Activated T-helper 1 cell treated with anti-CD3 and anti-CD28 coated beads, Interleukin-12 subunit alpha, Interleukin-12 subunit beta, Interleukin-2, Interleukin-4 antibody, amounts not matched to agents 30 ng/mL and 10 ng/mL and 1 ng/mL, durations not matched to agents 14 hours and 24 hours and 36 hours (primary cell): ENCODE results near the gene LLGL2. TPM values are rescaled to one million over a fixed set of nuclear protein-coding genes. Genes with fewer than 3 reads are reported as not detected.
A peak's percentile ranks its signal among the peaks of the same experiment; 100 is the strongest.
"Not testable (repeated sequence)": the region's sequence is repeated elsewhere in the genome, so short reads cannot be mapped to it uniquely, and the experiment has no call there.

Source experiments
- DNase-seq: peaks from one replicate; pipeline ENCODE4 v3.0.0; 2021; ENCODE audit warnings: low spot score
- H3K27ac Mint-ChIP-seq: one replicate; pipeline ENCODE4 v1.8.0; 2021; ENCODE audit warnings: mild to moderate bottlenecking, mixed read lengths
- H3K27me3 Mint-ChIP-seq: one replicate; pipeline ENCODE4 v1.8.0; 2022; ENCODE audit warnings: mild to moderate bottlenecking, moderate library complexity, mixed read lengths; ENCODE audit not compliant: insufficient read depth
- H3K36me3 Mint-ChIP-seq: one replicate; pipeline ENCODE4 v1.8.0; 2021; ENCODE audit warnings: low read depth, mixed read lengths
- H3K4me1 Mint-ChIP-seq: one replicate; pipeline ENCODE4 v1.8.0; 2021; ENCODE audit warnings: low read depth, mixed read lengths
- H3K4me3 Mint-ChIP-seq: one replicate; pipeline ENCODE4 v1.8.0; 2021; ENCODE audit warnings: mild to moderate bottlenecking, moderate library complexity, mixed read lengths
- H3K9me3 Mint-ChIP-seq: one replicate; pipeline ENCODE4 v1.8.0; 2021; ENCODE audit warnings: mixed read lengths
- intact Hi-C: fragments of 100-400 bp; cut with micrococcal nuclease; formaldehyde crosslinking; loops from one replicate; pipeline ENCODE4 v1.15.1; 2024
- total RNA-seq: library from RNA; stranded (reverse); gene quantifications from 2 replicates; pipeline ENCODE4 v1.2.3, GENCODE V29; 2022

The LLGL2 gene
- total RNA-seq, 1 donor from 2014 or later = 8.2 TPM

DNA sequence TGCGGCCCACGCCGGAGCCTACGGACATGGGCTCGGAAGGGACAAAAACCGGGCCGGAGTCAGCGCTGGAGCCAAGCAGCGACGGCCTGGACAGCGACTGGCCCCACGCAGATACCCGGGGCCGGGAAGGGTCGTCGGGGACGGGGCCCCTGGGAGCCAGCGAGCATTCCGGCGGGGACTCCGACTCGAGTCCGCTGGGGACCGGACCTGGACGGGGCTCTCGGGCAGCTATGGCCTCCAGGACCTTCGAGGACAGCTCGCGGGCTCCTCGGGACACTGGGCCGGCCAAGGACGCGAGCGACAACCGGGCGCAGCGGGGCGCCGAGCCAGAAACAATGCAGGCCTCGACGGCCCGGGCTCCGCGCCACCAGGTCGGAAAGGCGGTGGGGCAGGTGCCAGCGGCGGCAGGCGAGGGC is 63.1 kb downstream of the LLGL2 start:
- peaks cover 20% of the 10 kb centered on the region for H3K27me3 Mint-ChIP-seq
- H3K4me3 Mint-ChIP-seq = peak overlapping the region; percentile 39
- H3K9me3 Mint-ChIP-seq = no peaks in the 10 kb centered on the region
- H3K36me3 Mint-ChIP-seq = no peaks in the 10 kb centered on the region
- no peaks in the 10 kb centered on the region for H3K4me1 Mint-ChIP-seq
- DNase-seq = no peak
- no peak overlapping the region for H3K27ac Mint-ChIP-seq
- intact Hi-C loops = loop anchor here (1.0 to 10.0 kb wide), 9 partner anchors 7 to 391 kb away; partner anchors contain the start of genes ACOX1, LLGL2, MIF4GD and RECQL5

DNA sequence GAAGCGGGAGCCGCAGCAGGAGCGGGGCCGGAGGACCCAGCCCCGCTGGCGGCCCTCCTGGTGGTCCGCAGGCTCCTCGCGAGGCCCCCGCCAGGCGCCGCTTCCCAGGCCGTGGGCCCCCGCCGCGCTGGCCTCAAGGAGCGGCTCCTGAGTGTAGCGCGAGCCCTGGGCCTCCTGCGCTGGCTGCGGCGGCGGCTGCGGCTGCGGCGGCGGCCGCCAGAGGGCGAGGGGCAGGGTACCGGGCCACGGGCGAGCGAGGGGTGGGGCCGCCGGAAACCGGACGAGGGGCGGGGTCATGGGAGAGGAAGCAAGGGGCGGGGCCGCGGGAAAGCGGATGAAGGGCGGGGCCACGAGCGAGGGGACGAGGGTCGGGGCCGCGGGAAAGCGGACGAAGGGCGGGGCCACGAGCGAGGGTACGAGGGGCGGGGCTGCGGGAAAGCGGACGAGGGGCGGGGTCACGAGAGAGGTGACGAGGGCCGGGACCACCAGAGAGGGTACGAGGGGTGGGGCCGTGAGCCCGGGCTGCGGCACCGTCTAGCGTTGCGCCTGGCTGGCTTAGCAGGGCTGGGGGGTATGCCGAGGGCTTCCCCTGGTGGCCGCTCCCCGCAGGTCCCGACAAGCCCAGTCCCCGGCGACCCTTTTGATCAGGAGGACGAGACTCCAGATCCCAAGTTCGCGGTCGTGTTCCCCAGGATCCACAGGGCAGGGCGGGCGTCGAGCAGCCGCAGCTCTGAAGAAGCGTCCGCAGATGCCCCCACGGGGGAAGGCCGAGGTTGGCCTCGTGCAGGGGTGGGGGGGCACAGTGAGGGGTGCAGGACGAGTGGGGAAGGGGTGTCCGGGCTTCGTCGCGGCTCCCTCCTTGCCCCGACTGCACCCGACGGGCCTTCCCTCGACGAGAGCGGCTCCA is 63.8 kb downstream of the LLGL2 start:
- Mint-ChIP-seq H3K9me3 (no peaks in the 10 kb centered on the region), H3K4me3 (peak overlapping the region; percentile 78), H3K36me3 (no peaks in the 10 kb centered on the region), H3K27ac (peak overlapping the region; percentile 77), H3K4me1 (no peaks in the 10 kb centered on the region), H3K27me3 (peaks cover 17% of the 10 kb centered on the region)
- intact Hi-C loops = loop anchor here (1.0 to 10.0 kb wide), 9 partner anchors 8 to 390 kb away; partner anchors contain the start of genes ACOX1, LLGL2, MIF4GD and RECQL5
- DNase-seq = peak; percentile 88

DNA sequence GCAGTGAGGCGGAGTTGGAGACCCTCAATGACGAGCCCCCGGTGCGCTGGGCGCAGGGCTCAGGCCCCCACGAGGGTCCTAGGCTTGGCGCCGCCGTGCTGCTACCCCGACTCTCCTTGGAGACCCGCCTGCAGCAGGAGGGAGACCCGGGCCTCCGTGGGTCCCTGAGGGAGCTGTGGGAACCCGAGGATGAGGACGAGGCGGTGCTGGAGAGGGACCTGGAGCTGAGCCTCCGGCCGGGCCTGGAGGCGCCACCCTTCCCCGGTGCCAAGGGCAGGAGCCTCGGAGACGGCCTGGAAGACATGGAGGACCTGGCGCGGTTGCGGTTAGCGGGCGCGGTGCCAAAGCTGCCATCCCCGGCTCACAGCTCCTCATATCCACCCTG is 64.4 kb downstream of the LLGL2 start:
- H3K27me3 Mint-ChIP-seq = peaks cover 17% of the 10 kb centered on the region
- no peaks in the 10 kb centered on the region for H3K36me3 Mint-ChIP-seq
- H3K27ac Mint-ChIP-seq = no peak overlapping the region
- no peak for DNase-seq
- H3K4me1 Mint-ChIP-seq = no peaks in the 10 kb centered on the region
- intact Hi-C loops = loop anchor here (1.0 to 10.0 kb wide), 9 partner anchors 9 to 389 kb away; partner anchors contain the start of genes ACOX1, LLGL2, MIF4GD and RECQL5
- H3K9me3 Mint-ChIP-seq = no peaks in the 10 kb centered on the region
- no peak overlapping the region for H3K4me3 Mint-ChIP-seq

DNA sequence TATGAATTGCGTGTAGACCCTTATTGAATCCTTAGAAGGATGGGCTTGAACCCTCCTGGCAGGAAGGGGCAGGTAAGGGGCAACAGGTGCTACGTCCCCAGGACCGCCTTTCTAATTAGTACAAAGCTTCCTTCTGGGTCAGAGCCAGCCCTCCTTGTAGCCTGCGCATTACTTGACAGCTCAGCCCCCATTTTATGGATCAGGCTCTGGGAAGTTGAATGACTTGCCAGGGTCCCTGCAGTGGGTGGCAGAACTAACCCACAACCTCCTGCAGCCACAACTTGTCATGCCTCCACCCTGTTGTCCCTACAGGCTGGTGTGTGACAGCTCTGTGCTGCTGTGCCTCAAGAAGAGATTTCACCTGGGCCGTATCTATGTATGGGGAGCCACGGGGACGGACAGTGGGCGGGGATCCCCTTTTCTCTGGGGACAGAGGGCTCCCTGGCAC is 64.8 kb downstream of the LLGL2 start:
- DNase-seq = no peak
- Mint-ChIP-seq H3K27ac (no peak overlapping the region), H3K4me3 (peak overlapping the region; percentile 26), H3K9me3 (no peaks in the 10 kb centered on the region), H3K4me1 (no peaks in the 10 kb centered on the region), H3K36me3 (no peaks in the 10 kb centered on the region), H3K27me3 (peaks cover 17% of the 10 kb centered on the region)
- intact Hi-C loops = no loop called here

DNA sequence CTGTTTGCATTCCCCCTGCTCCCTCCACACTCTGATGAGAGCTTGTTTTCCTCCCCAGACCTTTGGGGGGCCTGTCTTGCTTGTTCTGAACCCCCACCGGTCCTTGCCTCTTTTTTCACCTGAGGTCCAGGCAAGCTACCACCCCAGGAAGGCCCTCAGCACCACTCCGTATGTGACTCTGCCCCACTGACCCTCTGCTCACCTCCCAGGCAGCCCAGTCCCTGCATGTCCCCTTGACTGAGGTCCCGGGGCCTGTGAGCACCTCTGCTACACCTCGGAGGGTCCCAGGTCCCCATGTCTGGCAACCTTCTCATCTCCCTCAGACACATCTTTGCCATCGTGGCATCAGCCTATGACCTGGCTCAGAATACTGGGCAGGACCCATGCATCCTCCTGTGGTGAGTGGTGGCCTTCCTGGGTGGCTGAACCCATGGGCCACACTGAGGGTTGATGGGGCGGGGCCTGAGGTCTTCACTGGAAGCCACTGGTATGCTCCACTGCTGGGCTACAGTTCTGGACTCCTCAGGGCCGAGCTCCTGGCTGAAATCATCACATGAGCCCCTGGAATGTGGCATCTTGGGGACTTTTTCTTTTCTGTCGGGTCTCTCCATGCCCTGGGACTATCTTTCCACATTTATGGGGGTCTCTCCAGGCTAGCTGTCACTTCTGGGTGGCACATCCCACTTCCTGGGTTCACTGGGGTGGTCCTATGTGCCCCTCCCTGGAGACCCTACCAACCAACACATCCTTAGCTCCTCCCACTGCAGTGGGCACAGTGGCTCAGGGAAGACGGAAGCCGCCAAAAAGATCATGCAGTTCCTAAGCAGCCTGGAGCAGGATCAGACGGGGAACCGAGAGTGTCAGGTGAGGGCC is 65.6 kb downstream of the LLGL2 start:
- DNase-seq = no peak
- Mint-ChIP-seq H3K27ac (no peak overlapping the region), H3K4me3 (peak overlapping the region; percentile 50), H3K4me1 (no peaks in the 10 kb centered on the region), H3K27me3 (peaks cover 16% of the 10 kb centered on the region), H3K36me3 (no peaks in the 10 kb centered on the region), H3K9me3 (no peaks in the 10 kb centered on the region)
- intact Hi-C loops = no loop called here

DNA sequence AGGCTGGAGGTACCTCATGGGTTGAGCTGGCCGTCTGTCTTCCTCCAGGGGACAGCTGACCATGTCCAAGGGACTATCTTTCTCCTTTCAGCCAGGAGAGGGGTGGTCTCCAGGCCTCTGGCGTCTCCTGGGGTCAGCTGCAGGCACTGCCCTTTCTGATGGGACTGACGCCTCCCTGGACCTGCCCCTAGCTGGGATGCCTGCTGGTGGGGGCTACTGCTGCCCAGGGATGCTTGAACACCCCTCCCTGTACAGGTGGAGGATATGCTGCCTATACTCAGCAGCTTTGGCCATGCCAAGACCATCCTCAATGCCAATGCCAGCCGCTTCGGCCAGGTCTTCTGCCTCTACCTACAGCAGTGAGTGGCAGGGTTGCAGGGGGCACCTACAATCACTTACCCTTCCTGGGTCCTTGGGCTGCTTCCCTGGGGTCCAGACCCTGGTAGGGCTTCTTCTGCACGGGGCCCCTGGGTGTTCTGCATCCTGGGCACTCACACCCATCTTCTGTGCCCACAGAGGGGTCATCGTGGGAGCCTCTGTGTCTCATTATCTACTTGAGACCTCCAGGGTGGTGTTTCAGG is 66.3 kb downstream of the LLGL2 start:
- Mint-ChIP-seq H3K4me1 (no peaks in the 10 kb centered on the region), H3K27ac (no peak overlapping the region), H3K27me3 (peaks cover 9% of the 10 kb centered on the region), H3K9me3 (no peaks in the 10 kb centered on the region), H3K36me3 (no peaks in the 10 kb centered on the region), H3K4me3 (no peak overlapping the region)
- DNase-seq = no peak
- intact Hi-C loops = no loop called here

DNA sequence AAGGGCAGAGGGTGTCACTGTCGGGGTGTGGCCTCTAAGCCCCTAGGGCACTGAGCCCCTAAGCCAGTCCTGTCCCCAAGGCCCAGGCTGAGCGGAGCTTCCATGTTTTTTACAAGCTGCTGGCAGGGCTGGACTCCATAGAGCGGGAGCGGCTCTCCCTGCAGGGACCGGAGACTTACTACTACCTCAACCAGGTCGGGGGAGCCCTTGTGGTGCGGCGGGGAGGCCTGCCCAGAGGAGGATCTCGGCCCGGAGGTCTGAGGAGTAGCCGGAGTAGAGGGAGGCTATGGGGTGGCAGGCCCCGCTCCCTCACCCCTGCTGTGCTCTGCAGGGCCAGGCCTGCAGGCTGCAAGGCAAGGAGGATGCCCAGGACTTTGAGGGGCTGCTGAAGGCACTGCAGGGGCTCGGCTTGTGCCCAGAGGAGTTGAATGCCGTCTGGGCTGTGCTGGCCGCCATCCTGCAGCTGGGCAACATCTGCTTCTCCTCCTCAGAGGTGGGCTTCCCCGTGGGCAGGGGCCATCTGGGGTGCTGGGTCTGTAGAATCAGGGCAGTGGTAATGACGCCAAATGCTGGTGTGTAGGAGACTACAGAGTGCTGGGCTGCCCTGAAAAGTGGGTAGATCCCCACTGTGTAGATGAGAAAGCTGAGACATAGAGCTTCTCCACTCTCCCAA is 67.0 kb downstream of the LLGL2 start:
- intact Hi-C loops = no loop called here
- Mint-ChIP-seq H3K27ac (no peak overlapping the region), H3K9me3 (no peaks in the 10 kb centered on the region), H3K27me3 (peaks cover 4% of the 10 kb centered on the region), H3K4me1 (no peaks in the 10 kb centered on the region), H3K4me3 (no peak overlapping the region), H3K36me3 (no peaks in the 10 kb centered on the region)
- DNase-seq = no peak

DNA sequence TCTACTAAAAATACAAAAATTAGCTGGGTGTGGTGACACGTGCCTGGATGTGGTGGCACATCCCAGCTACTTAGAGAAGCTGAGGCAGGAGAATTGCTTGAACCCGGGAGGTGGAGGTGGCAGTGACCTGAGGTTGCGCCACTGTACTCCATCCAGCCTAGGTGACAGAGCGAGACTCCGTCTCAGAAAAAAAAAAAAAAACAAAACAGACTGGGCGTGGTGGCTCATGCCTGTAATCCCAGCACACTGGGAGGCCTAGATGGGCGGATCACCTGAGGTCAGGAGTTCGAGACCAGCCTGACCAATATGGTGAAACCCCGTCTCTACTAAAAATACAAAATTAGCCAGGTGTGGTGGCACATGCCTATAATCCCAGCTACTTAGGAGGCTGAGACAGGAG is 67.9 kb downstream of the LLGL2 start:
- intact Hi-C loops, H3K36me3 Mint-ChIP-seq, DNase-seq, H3K27me3 Mint-ChIP-seq, H3K27ac Mint-ChIP-seq, H3K4me1 Mint-ChIP-seq, H3K9me3 Mint-ChIP-seq, H3K4me3 Mint-ChIP-seq: not testable (repeated sequence)

DNA sequence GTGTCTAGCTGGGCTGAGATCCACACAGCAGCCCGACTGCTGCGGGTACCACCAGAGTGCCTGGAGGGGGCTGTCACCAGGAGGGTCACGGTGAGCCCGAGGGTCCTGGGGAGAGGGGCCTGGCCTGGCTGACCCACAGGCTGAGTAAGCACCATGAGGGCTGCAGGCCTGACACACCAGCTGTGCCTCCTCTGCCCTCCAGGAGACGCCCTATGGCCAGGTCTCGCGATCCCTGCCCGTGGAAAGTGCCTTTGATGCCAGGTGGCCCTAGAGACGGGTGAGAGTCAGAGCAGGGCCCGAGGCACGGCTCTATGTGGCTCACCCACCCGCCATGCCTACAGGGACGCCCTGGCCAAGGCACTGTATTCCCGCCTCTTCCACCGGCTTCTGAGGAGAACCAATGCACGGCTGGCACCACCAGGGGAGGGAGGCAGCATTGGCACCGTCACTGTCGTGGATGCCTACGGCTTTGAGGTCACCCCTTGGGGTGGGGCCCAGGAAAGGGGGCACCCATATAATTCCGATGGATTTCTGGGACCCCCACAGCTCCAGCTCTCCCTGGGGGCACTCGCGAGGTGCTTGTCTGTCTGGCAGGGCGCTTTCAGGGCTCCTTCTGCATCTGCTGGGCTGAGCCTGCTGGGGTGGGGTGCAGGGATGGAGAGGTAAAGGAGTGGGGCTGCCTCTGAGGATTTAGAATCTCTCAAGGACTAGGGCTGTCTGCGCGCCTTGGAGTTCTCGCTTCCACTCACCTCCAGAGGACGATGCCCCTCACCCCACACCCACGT is 69.2 kb downstream of the LLGL2 start:
- no peak for DNase-seq
- intact Hi-C loops = no loop called here
- Mint-ChIP-seq H3K9me3 (no peaks in the 10 kb centered on the region), H3K27ac (no peak overlapping the region), H3K4me1 (no peaks in the 10 kb centered on the region), H3K27me3 (no peaks in the 10 kb centered on the region), H3K4me3 (no peak overlapping the region), H3K36me3 (no peaks in the 10 kb centered on the region)

DNA sequence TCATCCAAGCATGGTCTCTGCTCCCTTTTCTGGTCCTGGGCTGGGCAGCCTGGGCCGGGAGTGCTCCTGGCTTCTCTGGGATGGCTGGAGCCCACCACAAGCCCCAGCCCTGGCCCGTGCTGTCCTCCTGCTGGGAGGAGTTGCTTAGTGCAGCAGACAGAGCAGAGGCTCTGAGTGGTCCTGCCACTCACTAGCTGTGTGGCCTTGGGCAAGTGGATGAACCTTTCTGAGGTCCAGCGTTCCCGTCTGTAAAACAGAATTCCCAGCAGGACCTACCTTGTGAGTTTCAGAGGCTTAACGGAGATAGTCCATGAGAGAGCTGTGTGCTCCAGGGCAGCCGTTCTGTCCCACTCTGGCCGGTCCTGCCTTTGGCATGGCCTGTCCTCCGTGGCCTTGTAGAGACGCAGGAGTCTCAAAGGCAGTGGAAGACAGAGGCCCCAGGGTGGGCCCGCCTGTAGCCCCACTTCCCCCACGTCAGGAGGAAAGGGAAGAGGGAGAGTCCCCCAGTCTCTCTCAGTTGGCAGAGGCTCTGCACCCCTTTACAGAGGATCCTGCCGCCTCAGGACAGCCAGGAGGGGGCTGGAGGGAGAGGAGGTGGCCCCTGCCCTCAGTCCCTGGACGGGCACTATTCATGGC is 69.9 kb downstream of the LLGL2 start:
- H3K4me3 Mint-ChIP-seq = no peak overlapping the region
- intact Hi-C loops = no loop called here
- no peaks in the 10 kb centered on the region for H3K4me1 Mint-ChIP-seq
- H3K27ac Mint-ChIP-seq = no peak overlapping the region
- no peak for DNase-seq
- H3K36me3 Mint-ChIP-seq = no peaks in the 10 kb centered on the region
- H3K27me3 Mint-ChIP-seq = no peaks in the 10 kb centered on the region
- no peaks in the 10 kb centered on the region for H3K9me3 Mint-ChIP-seq

DNA sequence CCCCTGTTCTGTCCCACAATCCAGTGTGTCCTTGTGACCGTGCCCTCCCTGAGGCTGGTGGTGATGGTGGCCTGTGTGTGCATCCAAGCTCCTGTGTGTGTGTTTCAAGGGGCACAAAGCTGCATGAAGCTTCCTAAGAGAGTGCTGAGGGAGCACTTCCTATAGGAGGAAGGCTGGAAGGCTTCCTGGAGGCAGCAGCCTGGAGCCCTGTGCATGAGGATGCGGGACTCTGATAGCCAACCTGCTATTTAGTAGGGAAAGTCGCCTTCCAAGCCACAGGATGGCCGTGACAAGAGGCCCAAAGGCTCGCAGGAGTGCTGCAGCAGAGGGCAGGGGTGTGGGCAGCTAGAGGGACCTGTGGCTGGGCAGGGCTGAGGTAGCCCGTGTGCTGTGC is 70.4 kb downstream of the LLGL2 start:
- H3K4me3 Mint-ChIP-seq = no peak overlapping the region
- intact Hi-C loops = no loop called here
- no peaks in the 10 kb centered on the region for H3K27me3 Mint-ChIP-seq

More for the DNA sequence above, 70.4 kb downstream of the LLGL2 start:
- Mint-ChIP-seq H3K36me3 (no peaks in the 10 kb centered on the region), H3K27ac (no peak overlapping the region), H3K9me3 (no peaks in the 10 kb centered on the region), H3K4me1 (no peaks in the 10 kb centered on the region)
- DNase-seq = no peak
